HepG2 (cell line): Measurements from ENCODE around the gene CLASRP. TPM values are rescaled to one million over a fixed set of nuclear protein-coding genes. Genes with fewer than 3 reads are reported as not detected.

Source experiments
- CBX2 ChIP-seq, 2 experiments: fragments of 200-600 bp in 1 of 2; sonication (generic); formaldehyde crosslinking in 1 of 2; IDR thresholded peaks; 2 replicates each; pipeline versions ENCODE4 v1.7.0 to v1.8.1; 2018 to 2022; ENCODE audit warnings: low read depth in 2 of 2, low read length in 1 of 2, mild to moderate bottlenecking in 1 of 2, missing genetic modification reagents in 1 of 2
- DZIP1 ChIP-seq: sonication (generic); formaldehyde crosslinking; IDR thresholded peaks from 2 replicates; pipeline ENCODE4 v1.5.0; 2020; ENCODE audit warnings: mild to moderate bottlenecking, missing genetic modification reagents
- E2F5 ChIP-seq: sonication (generic); formaldehyde crosslinking; conservative IDR thresholded peaks from 2 replicates; pipeline ENCODE4 v1.4.0; 2020; ENCODE audit warnings: missing genetic modification reagents
- FOXO1 ChIP-seq: sonication (generic); formaldehyde crosslinking; IDR thresholded peaks from 2 replicates; pipeline ENCODE4 v1.4.0; 2020; ENCODE audit warnings: missing genetic modification reagents
- HNF4G ChIP-seq, 2 experiments: sonication (generic) in 1 of 2; formaldehyde crosslinking in 1 of 2; IDR thresholded peaks; 2 replicates each; pipeline versions ENCODE4 v1.4.0 to v1.6.1; 2011 to 2020; ENCODE audit warnings: borderline replicate concordance in 2 of 2, low read depth in 2 of 2, mild to moderate bottlenecking in 2 of 2, low read length in 1 of 2, missing genetic modification reagents in 1 of 2, moderate library complexity in 1 of 2
- IKZF5 ChIP-seq: IDR thresholded peaks from 2 replicates; pipeline ENCODE4 v1.6.1; 2018; ENCODE audit warnings: missing genetic modification reagents, mild to moderate bottlenecking, missing compliant biosample characterization
- JARID2 ChIP-seq: sonication (generic); formaldehyde crosslinking; IDR thresholded peaks from 2 replicates; pipeline ENCODE4 v1.8.1; 2023; ENCODE audit warnings: missing genetic modification reagents, inconsistent platforms; ENCODE audit not compliant: insufficient replicate concordance
- JDP2 ChIP-seq: sonication (generic); formaldehyde crosslinking; IDR thresholded peaks from 2 replicates; pipeline ENCODE4 v1.8.1; 2022; ENCODE audit warnings: missing genetic modification reagents, borderline replicate concordance
- PHB2 ChIP-seq: fragments of 450-650 bp; IDR thresholded peaks from 2 replicates; pipeline ENCODE4 v1.6.1; 2018; ENCODE audit not compliant: partially characterized antibody
- PRMT3 ChIP-seq: sonication (generic); formaldehyde crosslinking; IDR thresholded peaks from 2 replicates; pipeline ENCODE4 v1.8.1; 2022; ENCODE audit warnings: low read depth, mild to moderate bottlenecking, moderate library complexity, missing genetic modification reagents, borderline replicate concordance
- SETDB1 ChIP-seq: sonication (generic); formaldehyde crosslinking; IDR thresholded peaks from 2 replicates; pipeline ENCODE4 v1.5.1; 2020; ENCODE audit warnings: missing genetic modification reagents, mild to moderate bottlenecking, borderline replicate concordance
- SNAPC2 ChIP-seq: sonication (generic); formaldehyde crosslinking; IDR thresholded peaks from 2 replicates; pipeline ENCODE4 v1.8.1; 2022; ENCODE audit warnings: mild to moderate bottlenecking, missing genetic modification reagents
- TEAD3 ChIP-seq: optimal IDR thresholded peaks from 2 replicates; pipeline ENCODE3; 2016; ENCODE audit warnings: borderline replicate concordance
- THAP11 ChIP-seq: IDR thresholded peaks from 2 replicates; pipeline ENCODE4 v1.6.1; 2016; ENCODE audit warnings: missing biosample characterization, missing genetic modification reagents
- ZBTB38 ChIP-seq: sonication (generic); formaldehyde crosslinking; IDR thresholded peaks from 2 replicates; pipeline ENCODE4 v1.5.1; 2020; ENCODE audit warnings: mild to moderate bottlenecking, missing genetic modification reagents
- ZNF362 ChIP-seq: sonication (generic); formaldehyde crosslinking; IDR thresholded peaks from 2 replicates; pipeline ENCODE4 v1.4.0; 2020; ENCODE audit warnings: missing genetic modification reagents, mild to moderate bottlenecking, borderline replicate concordance
- ZNF503 ChIP-seq: sonication (generic); formaldehyde crosslinking; IDR thresholded peaks from 2 replicates; pipeline ENCODE4 v1.4.0; 2020; ENCODE audit warnings: missing genetic modification reagents
- ZNF549 ChIP-seq: sonication (generic); formaldehyde crosslinking; IDR thresholded peaks from 2 replicates; pipeline ENCODE4 v1.5.0; 2020; ENCODE audit warnings: missing genetic modification reagents
- ZNF598 ChIP-seq: sonication (generic); formaldehyde crosslinking; IDR thresholded peaks from 2 replicates; pipeline ENCODE4 v1.5.1; 2020; ENCODE audit warnings: mild to moderate bottlenecking, missing genetic modification reagents, borderline replicate concordance
- polyA plus RNA-seq, 8 experiments: library from polyadenylated mRNA; depleted of rRNA in 3 of 8; stranded (reverse) in 7 of 8; unstranded in 1 of 8; fragments of >200 nt; fragmentation: Illumina TruSeq in 4 of 8; extraction: Trizol in 4 of 8; gene quantifications; 2 replicates each; pipeline versions ENCODE4 v1.2.1 to v1.2.3, GENCODE V29; 2011 to 2016; ENCODE audit warnings: low read depth in 4 of 8, missing spikeins in 1 of 8, mixed read lengths in 1 of 8; ENCODE audit not compliant: insufficient read depth in 1 of 8
- total RNA-seq, 5 experiments: library from RNA; depleted of rRNA; stranded (reverse); fragments of >200 nt; fragmentation: Illumina TruSeq; extraction: Trizol; gene quantifications; 2 replicates each; pipeline ENCODE4 v1.2.3, GENCODE V29; 2016; ENCODE audit warnings: low read depth in 1 of 5
- TF ChIP-seq, protein P1 (sequence below): sonication (generic); formaldehyde crosslinking; IDR thresholded peaks from 2 replicates; pipeline ENCODE4 v1.5.1; 2020; ENCODE audit warnings: mild to moderate bottlenecking, moderate library complexity, missing genetic modification reagents

CLASRP gene
- total and polyA plus RNA-seq, 2 of the 13 experiments (the other 11 are each of a cell fraction or from before 2014, with no cell fraction given), result 32.0 to 51.4 TPM

GRCh38 chr19:45097450-45097775, 58.6 kb downstream of the CLASRP start (continued):
- TF ChIP-seq, protein P1, sequence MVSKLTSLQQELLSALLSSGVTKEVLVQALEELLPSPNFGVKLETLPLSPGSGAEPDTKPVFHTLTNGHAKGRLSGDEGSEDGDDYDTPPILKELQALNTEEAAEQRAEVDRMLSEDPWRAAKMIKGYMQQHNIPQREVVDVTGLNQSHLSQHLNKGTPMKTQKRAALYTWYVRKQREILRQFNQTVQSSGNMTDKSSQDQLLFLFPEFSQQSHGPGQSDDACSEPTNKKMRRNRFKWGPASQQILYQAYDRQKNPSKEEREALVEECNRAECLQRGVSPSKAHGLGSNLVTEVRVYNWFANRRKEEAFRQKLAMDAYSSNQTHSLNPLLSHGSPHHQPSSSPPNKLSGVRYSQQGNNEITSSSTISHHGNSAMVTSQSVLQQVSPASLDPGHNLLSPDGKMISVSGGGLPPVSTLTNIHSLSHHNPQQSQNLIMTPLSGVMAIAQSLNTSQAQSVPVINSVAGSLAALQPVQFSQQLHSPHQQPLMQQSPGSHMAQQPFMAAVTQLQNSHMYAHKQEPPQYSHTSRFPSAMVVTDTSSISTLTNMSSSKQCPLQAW (CRISPR knock-in tag), result no peak
- TF ChIP-seq ZBTB38 (CRISPR knock-in tag) (0 out of 2 replicates have a peak, but pooled peaks have one; percentile 15), SNAPC2 (no peak), DZIP1 (CRISPR knock-in tag) (no peak), PHB2 (no peak), CBX2 (IDR thresholded peaks at IDR 0.05; ENCODE audit: low read depth, low read length) (no peak), CBX2 (CRISPR knock-in tag; IDR thresholded peaks at IDR 0.05; ENCODE audit: low read depth) (no peak), THAP11 (CRISPR knock-in tag) (0 out of 2 replicates have a peak, but pooled peaks have one; percentile 47), JDP2 (no peak), PRMT3 (no peak), ZNF503 (no peak), SETDB1 (CRISPR knock-in tag) (no peak), IKZF5 (no peak), FOXO1 (CRISPR knock-in tag) (peak; percentile 52; the same call in 1 of the 2 replicates), E2F5 (CRISPR knock-in tag) (no peak), JARID2 (CRISPR knock-in tag) (no peak), TEAD3 (CRISPR knock-in tag) (no peak), ZNF362 (CRISPR knock-in tag) (no peak), ZNF549 (no peak), ZNF598 (CRISPR knock-in tag) (no peak), HNF4G (IDR thresholded peaks at IDR 0.05; ENCODE audit: borderline replicate concordance, low read depth, low read length) (peak; percentile 63; the same call in 1 of the 2 replicates), HNF4G (CRISPR knock-in tag; IDR thresholded peaks at IDR 0.05; ENCODE audit: borderline replicate concordance, low read depth) (no peak)
